ENCODE measurements around the gene SULT1C4. TPM values are rescaled to one million over a fixed set of nuclear protein-coding genes. Genes with fewer than 3 reads are reported as not detected.

SULT1C4 gene
- total and polyA plus RNA-seq, 3 donors from 2014 or later: 0.63 to 3.5 (median 1.1) TPM

DNA sequence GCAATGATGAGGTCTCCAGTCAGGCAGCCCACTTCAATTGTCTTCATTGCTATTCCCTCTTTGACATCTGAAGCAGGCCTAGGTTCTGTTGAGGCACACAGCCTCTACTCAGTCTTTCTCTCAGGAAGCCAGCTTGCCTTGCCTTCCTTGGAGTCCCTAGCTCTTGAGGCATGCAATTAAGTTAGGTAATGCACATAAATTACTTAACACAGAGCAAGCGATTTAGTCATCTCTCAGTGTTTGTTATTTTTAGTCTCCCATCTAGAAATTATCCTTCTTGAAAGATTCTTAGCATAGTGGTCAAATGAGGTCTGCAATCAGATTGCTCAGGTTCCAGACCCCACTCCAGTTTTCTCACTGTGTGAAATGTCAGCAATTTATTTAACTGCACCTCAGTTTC, 32.0 kb downstream of the SULT1C4 start:
- H3K4me1 ChIP-seq: no peaks in the 10 kb centered on the region
- no peak overlapping the region for H3K27ac ChIP-seq
- H3K36me3 ChIP-seq (ENCODE audit: low read depth, missing control alignments): no peaks in the 10 kb centered on the region
- no peaks in the 10 kb centered on the region for H3K27me3 ChIP-seq
- intact Hi-C loops (cut with DNase I; ENCODE audit: low total_unique reads): no loop called here
- WGBS, 2 donors: 58 to 67% methylated on average over 1 of the region's 1 CpG
- no peak overlapping the region for H3K4me3 ChIP-seq
- DNase-seq: no peak
- TF ChIP-seq, protein P1, sequence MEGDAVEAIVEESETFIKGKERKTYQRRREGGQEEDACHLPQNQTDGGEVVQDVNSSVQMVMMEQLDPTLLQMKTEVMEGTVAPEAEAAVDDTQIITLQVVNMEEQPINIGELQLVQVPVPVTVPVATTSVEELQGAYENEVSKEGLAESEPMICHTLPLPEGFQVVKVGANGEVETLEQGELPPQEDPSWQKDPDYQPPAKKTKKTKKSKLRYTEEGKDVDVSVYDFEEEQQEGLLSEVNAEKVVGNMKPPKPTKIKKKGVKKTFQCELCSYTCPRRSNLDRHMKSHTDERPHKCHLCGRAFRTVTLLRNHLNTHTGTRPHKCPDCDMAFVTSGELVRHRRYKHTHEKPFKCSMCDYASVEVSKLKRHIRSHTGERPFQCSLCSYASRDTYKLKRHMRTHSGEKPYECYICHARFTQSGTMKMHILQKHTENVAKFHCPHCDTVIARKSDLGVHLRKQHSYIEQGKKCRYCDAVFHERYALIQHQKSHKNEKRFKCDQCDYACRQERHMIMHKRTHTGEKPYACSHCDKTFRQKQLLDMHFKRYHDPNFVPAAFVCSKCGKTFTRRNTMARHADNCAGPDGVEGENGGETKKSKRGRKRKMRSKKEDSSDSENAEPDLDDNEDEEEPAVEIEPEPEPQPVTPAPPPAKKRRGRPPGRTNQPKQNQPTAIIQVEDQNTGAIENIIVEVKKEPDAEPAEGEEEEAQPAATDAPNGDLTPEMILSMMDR (IDR thresholded peaks at IDR 0.05): no peak
- TF ChIP-seq POLR2A (IDR thresholded peaks at IDR 0.05): no peak
- H3K9me3 ChIP-seq: no peaks in the 10 kb centered on the region

DNA sequence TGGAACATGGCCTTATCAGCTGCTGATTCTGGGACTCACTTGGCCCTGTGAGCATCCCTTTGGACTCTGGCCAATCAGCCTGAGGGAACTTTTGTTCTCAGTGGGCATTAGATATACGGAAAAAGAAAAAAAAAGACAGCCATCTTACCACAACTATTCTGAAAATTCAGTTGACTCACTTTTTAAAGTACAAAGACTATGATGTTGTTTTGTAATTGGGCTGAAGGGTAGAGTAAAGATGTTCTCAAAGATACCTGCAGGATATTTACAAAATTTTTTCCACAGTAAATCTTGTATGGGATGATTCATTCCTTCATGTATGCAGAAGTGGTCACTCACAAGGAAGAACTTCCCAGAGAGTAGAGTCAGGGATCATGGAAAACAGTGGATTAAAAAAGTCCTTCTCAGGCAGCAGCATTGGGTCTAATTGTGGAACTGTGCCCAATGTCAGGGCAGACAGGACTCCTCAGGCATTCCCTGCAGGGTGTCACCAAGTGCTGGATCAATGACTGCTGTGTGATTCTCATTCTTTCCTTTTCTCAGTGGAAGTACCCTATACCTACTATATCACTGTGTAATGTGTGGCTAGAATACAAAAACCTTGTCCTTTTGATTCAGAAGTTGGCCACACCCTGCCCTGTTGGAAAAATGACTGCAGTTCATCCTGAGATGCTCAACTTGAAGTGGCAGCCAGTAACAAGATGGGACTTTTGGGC, 35.4 kb downstream of the SULT1C4 start:
- no peaks in the 10 kb centered on the region for H3K9me3 ChIP-seq
- H3K4me3 ChIP-seq: no peak overlapping the region
- H3K27ac ChIP-seq: no peak overlapping the region
- TF ChIP-seq POLR2A (IDR thresholded peaks at IDR 0.05): no peak
- TF ChIP-seq, protein P1 (IDR thresholded peaks at IDR 0.05): no peak
- no peaks in the 10 kb centered on the region for H3K36me3 ChIP-seq (ENCODE audit: low read depth, missing control alignments)
- WGBS, 2 donors: 26 to 47% methylated on average over 1 of the region's 1 CpG
- H3K27me3 ChIP-seq: no peaks in the 10 kb centered on the region
- H3K4me1 ChIP-seq: no peaks in the 10 kb centered on the region
- intact Hi-C loops (cut with DNase I; ENCODE audit: low total_unique reads): no loop called here
- DNase-seq: no peak

DNA sequence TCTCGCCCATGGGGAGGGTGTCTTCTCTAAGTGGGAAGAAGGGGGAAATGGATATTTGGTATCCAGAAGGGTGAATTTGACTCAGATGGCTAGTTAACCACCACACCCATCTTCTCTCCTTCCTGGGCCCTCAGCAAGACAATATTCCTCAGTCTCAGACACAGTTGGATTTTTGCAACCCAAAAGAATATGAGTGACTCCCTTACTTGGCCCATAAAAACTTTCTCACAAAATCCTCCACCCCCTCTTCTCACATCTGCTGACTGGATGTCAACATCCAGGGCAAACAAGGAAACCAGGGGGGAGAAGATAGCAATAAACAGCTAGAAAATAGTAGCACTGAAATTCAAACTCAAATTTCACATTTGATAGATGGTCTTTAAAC, 35.9 kb downstream of the SULT1C4 start:
- TF ChIP-seq POLR2A (IDR thresholded peaks at IDR 0.05): no peak
- TF ChIP-seq, protein P1 (IDR thresholded peaks at IDR 0.05): no peak
- Histone ChIP-seq H3K9me3 (no peaks in the 10 kb centered on the region), H3K36me3 (ENCODE audit: low read depth, missing control alignments) (no peaks in the 10 kb centered on the region), H3K27ac (no peak overlapping the region), H3K4me1 (no peaks in the 10 kb centered on the region), H3K27me3 (no peaks in the 10 kb centered on the region), H3K4me3 (no peak overlapping the region)
- 75 to 100% methylated on average over 1 of the region's 1 CpG for WGBS, 2 donors
- intact Hi-C loops (cut with DNase I; ENCODE audit: low total_unique reads): no loop called here
- no peak for DNase-seq

DNA sequence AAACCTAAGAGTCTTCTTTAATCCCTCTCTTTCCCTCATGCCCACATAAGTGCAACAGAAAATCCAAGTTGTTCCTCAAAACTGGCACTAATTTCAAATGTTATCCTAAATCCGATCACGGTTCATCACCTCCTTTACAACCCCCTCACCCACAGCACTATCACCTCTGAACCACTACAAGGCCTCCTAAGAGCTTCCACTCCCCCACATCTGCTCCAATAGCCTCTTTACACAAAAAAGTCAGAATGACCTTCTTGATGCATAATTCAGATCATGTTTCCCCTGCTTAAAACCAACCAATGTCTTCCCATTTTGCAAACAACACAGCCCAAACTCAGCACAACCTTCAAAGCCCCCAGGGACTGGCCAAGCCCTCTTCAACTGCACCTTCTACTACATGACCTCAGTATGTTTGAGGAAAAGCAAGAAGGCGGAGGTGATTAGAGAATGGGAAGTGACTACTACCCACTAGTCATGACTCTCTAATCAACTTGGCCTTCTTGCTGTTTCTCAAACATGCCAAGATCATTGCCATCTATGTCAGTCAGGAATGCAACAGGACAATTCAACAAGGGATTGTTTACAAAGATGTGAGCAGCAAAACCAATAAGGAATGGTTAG, 36.6 kb downstream of the SULT1C4 start:
- H3K36me3 ChIP-seq (ENCODE audit: low read depth, missing control alignments): no peaks in the 10 kb centered on the region
- no peaks in the 10 kb centered on the region for H3K27me3 ChIP-seq
- H3K4me1 ChIP-seq: no peaks in the 10 kb centered on the region
- TF ChIP-seq, protein P1 (IDR thresholded peaks at IDR 0.05): no peak
- TF ChIP-seq POLR2A (IDR thresholded peaks at IDR 0.05): no peak
- no peak for DNase-seq
- H3K9me3 ChIP-seq: no peaks in the 10 kb centered on the region
- H3K27ac ChIP-seq: no peak overlapping the region
- WGBS, 2 donors: 75 to 84% methylated on average over 3 of the region's 3 CpGs
- H3K4me3 ChIP-seq: no peak overlapping the region
- intact Hi-C loops (cut with DNase I; ENCODE audit: low total_unique reads): no loop called here

DNA sequence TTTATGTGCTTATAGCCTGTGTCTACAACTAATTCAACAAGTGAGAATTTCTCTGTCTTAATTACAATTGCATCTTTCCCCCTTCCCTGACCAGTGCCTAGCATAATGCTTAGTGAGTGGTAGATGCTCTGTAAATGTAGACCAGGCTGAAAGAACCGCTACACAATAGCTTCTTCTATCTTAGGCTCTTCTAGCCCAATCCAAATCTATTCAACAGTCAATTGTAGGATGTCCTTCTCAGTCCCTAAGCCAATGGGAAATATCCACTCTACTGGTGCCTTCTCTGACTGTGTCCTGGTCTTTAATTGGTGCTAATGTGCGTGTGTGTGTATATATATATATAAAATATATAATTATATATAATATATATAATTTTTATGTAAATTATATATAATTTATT, 37.2 kb downstream of the SULT1C4 start:
- Histone ChIP-seq H3K9me3 (no peaks in the 10 kb centered on the region), H3K27ac (no peak overlapping the region), H3K4me3 (no peak overlapping the region), H3K36me3 (ENCODE audit: low read depth, missing control alignments) (no peaks in the 10 kb centered on the region), H3K27me3 (no peaks in the 10 kb centered on the region), H3K4me1 (no peaks in the 10 kb centered on the region)
- intact Hi-C loops (cut with DNase I; ENCODE audit: low total_unique reads): no loop called here
- no peak for TF ChIP-seq POLR2A (IDR thresholded peaks at IDR 0.05)
- TF ChIP-seq, protein P1 (IDR thresholded peaks at IDR 0.05): no peak
- no peak for DNase-seq
- 93 to 95% methylated on average over 2 of the region's 2 CpGs for WGBS, 2 donors
